NOMO-1 (cell line): ENCODE data around the gene CTNND2.
"Not testable (repeated sequence)": the region's sequence is repeated elsewhere in the genome, so short reads cannot be mapped to it uniquely, and the experiment has no call there.

Experiments used
- DNase-seq, 2 experiments: peaks; one replicate each; lab custom pipeline; 2025; ENCODE audit not compliant: unreplicated experiment in 2 of 2; lab: John Stamatoyannopoulos, UW

Gene CTNND2

GRCh38 chr5:11494340-11494739 lies 409.9 kb downstream of the CTNND2 start:
- DNase-seq, result no peak

GRCh38 chr5:11491404-11492075 lies 412.7 kb downstream of the CTNND2 start:
- DNase-seq, result no peak

DNA sequence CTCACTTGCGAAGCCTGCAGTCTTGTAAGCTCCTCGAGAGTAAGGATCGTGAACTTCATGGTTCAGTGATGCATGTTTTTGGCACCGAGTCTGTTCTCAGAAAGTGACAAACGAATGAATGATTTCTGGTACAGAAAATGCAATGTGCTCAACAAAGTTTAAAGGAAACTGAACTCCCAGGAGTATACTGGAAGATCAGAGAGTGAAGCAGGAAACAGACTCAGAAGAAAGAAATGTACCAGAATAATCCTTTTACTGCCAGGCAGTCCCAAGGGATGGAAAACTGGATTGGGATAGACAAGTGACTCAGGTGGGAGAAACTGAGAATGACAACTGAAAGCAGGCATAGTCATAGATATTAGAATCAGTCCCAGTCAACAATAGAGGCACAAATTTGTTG lies 420.6 kb downstream of the CTNND2 start:
- DNase-seq, result no peak

- no peak for DNase-seq
These were observed 422.2 kb downstream of the CTNND2 start for GRCh38 chr5:11482011-11482410.

- no peak for DNase-seq
These were observed 426.5 kb downstream of the CTNND2 start for GRCh38 chr5:11477786-11478185.

DNA sequence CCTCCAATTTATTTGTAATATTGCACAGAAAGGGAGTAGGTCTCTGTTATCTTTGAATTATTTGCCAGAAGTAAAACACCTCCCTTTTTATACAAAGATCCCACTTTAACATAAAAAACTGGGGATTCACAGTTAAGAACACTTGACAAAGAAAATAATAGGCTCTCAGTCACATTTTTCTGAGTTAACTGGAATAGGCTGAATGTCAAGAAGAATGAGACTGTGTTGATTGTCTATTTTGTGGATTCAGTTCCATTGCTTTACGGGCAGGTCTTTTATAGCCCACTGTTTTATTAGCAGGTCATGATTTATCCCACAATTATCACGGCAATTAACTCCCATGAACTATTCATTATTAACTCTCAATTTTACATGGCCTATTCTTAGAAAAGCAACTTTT lies 427.4 kb downstream of the CTNND2 start:
- DNase-seq, result no peak

- DNase-seq, result no peak
These were observed 435.8 kb downstream of the CTNND2 start for GRCh38 chr5:11468334-11469039.

- DNase-seq, result no peak
These were observed 436.7 kb downstream of the CTNND2 start for GRCh38 chr5:11467588-11467987.

- DNase-seq, result no peak
These were observed 444.5 kb downstream of the CTNND2 start for GRCh38 chr5:11459716-11460115.

DNA sequence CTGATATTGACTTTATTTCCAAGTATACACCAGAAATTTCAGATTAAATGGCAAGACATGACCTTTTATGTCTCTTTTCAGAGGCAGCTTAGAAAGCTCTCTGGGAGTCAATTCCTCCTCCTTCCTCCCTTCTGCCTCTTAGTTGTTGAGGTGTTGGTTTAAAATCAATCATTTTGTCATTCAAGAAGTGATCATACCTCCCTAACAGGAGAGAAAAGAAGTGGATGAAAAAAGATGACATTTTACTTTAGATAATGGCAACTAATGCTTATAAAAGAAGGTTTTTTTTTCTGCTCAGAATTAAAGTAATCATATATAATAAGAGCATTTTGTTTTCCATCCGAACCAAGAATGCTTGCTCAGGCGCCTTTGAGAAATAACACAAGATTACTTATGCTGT lies 448.7 kb downstream of the CTNND2 start:
- no peak for DNase-seq

- no peak for DNase-seq
These were observed 451.4 kb downstream of the CTNND2 start for GRCh38 chr5:11452852-11453251.

DNA sequence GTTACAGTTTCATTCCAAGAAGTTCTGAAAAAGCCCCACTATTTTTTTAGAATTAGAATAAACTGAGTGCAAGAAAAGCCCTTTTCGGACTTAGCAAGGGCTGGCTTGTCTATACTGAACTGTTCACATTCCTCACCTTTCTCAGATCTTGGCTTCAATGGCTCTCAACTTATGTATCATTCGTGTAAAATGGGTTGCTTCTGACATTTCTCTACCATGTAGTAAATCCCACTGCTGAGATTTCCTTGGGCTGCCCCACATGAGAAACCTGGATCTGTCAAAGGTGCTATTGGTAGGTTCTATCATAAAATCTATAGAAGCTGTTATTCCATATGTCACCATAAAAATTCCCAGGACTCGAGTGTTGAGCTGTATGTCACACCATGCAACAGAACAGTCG lies 454.3 kb downstream of the CTNND2 start:
- DNase-seq, result no peak

DNA sequence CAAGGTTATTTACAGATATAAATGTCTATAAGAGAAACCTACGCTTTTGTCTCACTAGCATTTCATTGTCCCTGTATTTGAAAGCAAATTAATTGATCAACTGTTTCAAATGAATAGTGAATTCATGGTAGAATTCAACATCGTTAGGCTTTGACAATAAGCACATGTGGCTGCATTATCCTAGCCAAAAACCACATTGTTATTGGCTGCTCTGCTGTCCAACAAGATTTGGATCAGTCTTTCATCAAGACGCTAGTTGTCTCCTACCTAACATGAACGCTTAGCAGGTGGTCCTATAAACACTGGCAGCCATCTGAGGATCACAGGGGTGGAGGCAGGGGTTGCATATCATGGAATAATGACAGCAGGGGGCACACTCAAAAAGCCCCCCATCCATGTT lies 455.0 kb downstream of the CTNND2 start:
- DNase-seq, result no peak

DNA sequence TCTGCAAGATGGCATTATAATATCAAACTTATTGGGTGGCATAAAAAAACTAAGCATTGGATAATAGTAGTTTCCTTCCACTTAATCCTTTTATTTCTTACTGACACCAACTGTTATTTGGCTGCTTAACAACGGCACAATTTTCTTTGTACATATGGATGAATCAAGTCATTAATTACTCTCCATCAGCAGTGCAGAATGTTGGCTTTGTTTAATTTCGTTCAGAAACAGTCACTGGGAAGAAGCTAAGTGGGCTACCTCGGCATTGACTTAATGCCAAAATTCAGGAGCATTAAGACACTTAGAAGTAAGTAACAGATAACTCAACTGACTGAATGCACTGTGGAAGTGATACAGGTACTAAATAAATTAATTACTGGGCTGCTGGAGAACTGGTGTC lies 460.4 kb downstream of the CTNND2 start:
- no peak for DNase-seq

DNA sequence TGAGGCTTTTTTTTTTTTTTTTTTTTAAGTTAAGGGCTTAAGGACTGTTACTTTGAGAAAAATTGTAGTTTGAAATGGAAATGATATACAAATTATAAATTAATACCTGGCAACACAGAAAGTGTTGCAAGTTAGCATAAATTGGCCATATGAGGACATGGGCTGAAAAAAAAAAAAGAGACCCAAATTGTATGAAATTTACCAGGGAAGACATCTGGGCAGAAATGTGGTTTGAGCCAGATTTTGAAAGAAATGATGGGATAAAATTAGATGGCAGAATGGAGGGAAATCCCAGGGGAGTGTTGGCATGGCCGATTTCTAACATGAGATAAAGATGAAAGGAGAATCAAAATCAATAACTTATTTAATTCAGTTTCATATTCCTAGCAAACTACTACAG lies 472.1 kb downstream of the CTNND2 start:
- DNase-seq, result no peak

DNA sequence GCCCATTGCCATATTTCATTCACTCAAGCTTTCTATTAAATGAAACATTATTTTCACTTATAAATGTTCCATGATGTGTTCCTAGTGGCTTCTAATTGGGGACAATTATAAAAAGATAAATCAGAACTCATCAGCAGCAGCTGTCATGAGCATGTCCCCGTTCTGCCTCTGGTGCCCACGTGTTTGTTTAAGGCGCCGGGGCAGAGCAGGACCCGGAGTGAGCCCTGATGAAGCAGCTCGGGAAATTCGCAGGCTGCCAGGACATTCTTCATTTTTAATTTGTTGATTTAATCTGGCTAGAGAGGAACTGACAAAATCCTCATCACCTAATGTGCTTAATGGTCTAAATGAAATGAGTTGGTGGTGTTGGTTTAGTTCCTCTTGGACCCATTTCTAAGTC lies 475.0 kb downstream of the CTNND2 start:
- no peak for DNase-seq

DNA sequence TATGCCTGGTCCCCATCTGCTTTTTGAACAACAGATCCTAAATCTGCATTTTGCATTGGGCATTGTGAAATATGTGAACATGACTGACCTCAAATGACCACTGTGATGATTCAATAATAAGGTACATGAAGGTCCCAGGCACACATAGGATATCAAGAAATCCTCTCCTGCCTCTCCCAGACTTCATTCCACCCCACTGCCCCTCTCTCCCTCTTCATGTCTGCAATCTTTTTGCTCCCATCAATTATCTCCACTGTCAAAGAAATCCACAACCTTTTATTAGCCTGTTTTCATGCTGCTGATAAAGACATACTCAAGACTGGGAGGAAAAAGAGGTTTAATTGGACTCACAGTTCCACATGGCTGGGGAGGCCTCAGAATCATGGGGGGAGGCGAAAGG lies 476.7 kb downstream of the CTNND2 start:
- no peak for DNase-seq

- DNase-seq, result no peak
These were observed 477.8 kb downstream of the CTNND2 start for GRCh38 chr5:11426442-11426841.

- DNase-seq, result no peak
These were observed 481.9 kb downstream of the CTNND2 start for GRCh38 chr5:11422342-11422741.

DNA sequence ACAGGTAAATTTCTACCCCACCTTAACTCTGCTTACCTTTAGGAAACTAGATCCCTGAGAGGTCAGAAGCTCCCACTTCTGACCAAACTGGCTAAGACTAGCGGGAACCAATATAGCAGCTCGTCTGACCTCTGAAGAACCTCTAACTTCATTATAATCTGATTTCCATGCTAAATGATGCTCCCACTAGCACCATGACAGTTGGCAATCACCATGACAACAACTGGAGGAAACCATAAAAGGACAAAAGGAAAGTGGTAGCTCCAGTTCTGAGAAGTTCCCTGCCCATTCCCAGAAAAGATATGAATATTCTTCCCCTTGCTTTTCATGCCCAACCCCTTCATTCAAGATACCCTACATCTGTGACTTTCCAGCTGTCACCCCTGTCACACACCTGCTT lies 483.3 kb downstream of the CTNND2 start:
- DNase-seq, result no peak

DNA sequence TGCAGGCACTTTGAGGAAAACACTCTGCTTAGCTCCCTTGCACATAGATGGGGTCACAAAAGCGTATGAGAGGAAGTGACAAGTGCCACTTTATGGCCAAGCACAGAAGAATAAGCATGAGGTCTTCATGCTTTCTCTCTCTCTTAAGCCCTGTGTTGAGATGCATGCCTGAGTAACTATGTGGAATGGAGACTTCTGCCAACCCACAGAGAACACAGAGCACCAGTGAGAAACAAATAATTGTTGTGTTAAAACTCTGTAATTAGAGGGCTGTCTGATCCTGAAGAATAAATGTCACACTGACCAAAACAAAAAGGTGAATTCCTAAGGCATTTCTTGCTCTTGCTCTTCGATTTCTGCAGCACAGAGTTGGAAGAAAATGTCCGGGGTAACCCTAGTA lies 488.5 kb downstream of the CTNND2 start:
- DNase-seq, result no peak

DNA sequence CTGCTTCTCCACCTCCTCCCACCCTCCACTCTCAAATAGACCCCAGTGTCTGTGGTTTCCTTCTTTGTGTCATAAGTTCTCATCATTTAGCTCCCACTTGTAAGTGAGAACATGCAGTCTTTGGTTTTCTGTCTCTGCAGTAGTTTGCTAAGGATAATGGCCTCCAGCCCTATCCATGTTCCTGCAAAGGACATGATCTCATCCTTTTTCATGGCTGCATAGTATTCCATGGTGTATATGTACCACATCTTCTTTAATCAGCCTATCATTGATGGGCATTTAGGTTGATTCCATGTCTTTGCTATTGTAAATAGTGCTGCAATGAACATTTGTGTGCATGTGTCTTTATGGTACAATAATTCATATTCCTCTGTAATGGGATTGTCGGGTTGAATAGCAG lies 489.5 kb downstream of the CTNND2 start:
- not testable (repeated sequence) for DNase-seq

GRCh38 chr5:11411621-11412020 lies 492.6 kb downstream of the CTNND2 start:
- DNase-seq, result no peak
